HG03025 (cell line): ENCODE results near the gene IRF9.
A peak's percentile ranks its signal among the peaks of the same experiment; 100 is the strongest.

ENCODE experiments used
- ATAC-seq: cut with Tn5 transposase; IDR thresholded peaks from one replicate; pipeline ENCODE4 v1.9.1; 2021; ENCODE audit warnings: mild to moderate bottlenecking, moderate library complexity; ENCODE audit not compliant: unreplicated experiment, low FRiP score

The IRF9 gene

GRCh38 chr14:24160850-24161804 is at the start of gene IRF9:
IRF9 (plus strand) TSS chr14:24161265; CDS start chr14:24162145, 880 bp downstream.
- ATAC-seq = peak; percentile 80

- no peak for ATAC-seq
Observed at GRCh38 chr14:24113379-24113800, 47.7 kb upstream of the IRF9 start.

- peak; percentile 23 for ATAC-seq
Observed at GRCh38 chr14:24113801-24114531, 47.1 kb upstream of the IRF9 start.

DNA sequence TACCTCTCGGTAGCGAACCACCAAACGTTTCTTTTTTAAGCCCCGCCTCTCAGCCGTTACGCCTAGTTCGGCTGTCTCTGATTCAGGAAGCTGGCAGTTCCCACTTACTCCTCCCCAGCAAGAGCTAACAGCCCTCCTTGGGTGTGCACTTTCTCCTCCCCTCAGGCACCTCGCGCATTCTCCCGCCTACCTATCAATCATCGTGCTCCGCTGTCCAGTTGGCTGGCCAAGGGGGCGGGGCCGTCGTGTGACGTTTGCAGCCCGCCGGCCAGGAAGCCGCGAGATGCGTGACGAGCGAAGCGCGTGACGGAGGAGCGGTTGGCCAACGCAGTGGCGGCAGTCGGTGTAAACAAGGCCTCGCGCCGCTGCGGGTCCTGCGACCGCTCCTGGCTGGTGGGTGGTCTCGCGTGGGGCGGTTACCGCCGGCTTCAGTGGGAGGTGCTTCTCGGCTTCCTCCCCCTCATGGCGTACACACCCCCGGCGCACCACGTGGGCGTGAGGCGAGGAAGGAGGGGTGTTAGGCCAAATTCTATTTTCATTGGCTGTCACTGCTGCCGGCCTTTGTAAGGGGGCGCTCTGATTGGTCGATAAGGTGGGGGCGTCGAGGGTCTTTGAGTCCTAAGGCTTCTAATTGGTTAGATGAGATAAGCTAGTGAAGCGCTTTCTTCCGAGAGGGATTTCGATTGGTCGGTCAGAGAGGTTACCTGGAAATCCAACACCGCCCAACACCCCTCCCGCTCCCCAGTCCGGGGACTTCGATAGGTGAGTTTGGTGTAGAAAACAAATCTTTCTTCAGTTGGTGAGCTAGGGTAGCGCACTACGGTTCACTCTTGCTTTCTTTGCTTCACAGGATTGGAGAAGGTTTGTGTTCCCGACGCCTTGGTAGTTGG is 46.3 kb upstream of the IRF9 start, which contains the start of the genes DCAF11 and NRL:
Gene DCAF11, plus strand, starts transcription at position 246 of the 890 bp plus-strand sequence. CDS start 818 bp downstream, outside the sequence.
Gene NRL, minus strand, starts transcription at position 418 of the 890 bp plus-strand sequence. CDS start 32,101 bp downstream, outside the sequence.
- ATAC-seq = peak; percentile 76

- no peak for ATAC-seq
Observed at GRCh38 chr14:24115422-24116127, 45.5 kb upstream of the IRF9 start.

- no peak for ATAC-seq
Observed at GRCh38 chr14:24116128-24116814, 44.8 kb upstream of the IRF9 start.

- ATAC-seq = no peak
Observed at GRCh38 chr14:24117179-24117578, 43.9 kb upstream of the IRF9 start.

DNA sequence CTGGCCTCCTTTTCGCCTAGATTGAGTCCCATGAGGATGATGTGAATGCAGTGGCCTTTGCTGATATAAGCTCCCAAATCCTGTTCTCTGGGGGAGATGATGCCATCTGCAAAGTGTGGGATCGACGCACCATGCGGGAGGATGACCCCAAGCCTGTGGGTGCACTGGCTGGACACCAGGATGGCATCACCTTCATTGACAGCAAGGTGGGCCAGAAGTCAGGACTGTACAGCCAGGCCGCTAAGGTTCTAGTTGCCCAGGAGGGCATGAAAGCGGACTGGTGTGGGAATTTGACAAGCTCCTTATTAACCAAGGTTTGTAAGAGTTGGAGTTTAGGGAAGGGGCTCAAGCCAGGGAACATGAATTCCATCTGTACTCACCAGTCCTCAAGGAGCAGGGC is 41.4 kb upstream of the IRF9 start:
- no peak for ATAC-seq

DNA sequence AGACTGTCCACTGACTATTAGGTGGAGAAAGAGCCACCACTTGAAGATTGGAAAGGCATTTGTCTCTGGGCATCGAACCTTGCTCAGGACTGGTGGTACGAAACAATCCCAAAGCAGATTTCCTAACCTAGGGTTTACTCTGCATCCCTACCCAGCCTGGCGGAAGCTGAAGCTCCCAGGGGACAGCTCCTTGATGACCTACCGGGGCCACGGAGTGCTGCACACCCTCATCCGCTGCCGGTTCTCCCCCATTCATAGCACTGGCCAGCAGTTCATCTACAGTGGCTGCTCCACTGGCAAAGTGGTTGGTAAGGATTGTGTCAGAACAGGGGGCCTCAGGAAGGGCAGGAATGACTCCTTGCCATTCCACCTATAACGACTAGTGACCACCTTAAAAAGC is 39.9 kb upstream of the IRF9 start:
- ATAC-seq = no peak

- no peak for ATAC-seq
Observed at GRCh38 chr14:24122416-24122815, 38.6 kb upstream of the IRF9 start.

DNA sequence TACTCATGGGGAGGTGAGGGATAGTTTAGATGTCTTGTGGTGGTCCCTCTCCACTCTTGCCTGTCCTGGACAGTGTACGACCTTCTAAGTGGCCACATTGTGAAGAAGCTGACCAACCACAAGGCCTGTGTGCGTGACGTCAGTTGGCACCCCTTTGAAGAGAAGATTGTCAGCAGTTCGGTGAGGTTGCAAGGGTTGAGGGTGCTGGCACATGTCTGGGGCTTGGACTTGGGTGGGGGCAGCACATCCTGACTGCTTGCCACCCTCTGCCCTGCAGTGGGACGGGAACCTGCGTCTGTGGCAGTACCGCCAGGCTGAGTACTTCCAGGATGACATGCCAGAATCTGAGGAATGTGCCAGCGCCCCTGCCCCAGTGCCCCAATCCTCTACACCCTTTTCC is 38.2 kb upstream of the IRF9 start:
- no peak for ATAC-seq

DNA sequence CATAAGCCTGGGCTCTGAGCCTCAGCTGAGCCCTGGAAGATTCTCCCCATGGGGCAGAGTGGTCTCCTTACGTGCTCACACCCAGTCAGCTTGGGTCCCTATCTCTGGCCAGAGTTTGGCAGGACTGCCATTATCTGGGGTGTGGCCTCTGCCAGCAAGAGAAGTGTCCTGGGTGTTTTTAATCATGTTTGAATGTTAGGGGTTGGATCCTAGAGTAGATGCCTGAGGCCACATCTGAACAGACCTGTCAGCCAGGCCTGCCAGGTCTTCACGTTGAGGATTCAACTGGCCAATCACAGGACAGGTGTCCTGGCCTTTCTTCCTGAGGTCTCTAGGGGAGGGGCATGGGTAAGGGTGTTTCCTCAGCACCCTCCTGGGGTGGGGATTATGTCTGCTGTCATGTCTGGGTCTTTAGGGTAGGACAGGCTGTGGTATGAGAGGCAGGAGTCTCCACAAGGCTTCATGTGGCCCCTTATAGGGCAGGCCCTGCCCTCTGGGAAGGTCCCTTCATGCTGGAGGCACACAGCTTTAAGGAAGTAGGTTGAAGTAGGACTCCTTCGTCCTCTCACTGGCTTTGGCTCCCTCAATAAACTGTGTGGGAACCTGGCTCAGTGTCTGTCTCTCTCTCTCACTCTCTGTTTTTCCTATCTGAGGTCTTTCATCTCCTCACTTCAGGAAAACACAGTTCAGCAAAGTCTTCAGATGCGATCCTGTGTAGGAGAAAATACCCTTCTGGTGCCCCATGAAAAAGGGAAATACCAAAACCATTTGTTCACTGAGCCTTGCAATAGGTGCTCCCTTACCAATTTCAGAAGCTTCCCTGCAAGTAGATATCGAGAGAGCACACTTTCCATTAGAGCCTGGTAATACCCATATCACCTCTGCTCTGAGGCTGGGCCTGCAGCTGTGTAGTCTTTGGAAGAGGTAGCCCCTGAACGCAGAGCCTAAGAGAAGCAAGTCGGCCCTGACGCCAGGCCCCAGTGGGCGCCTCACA is 37.3 kb upstream of the IRF9 start:
- ATAC-seq = no peak

DNA sequence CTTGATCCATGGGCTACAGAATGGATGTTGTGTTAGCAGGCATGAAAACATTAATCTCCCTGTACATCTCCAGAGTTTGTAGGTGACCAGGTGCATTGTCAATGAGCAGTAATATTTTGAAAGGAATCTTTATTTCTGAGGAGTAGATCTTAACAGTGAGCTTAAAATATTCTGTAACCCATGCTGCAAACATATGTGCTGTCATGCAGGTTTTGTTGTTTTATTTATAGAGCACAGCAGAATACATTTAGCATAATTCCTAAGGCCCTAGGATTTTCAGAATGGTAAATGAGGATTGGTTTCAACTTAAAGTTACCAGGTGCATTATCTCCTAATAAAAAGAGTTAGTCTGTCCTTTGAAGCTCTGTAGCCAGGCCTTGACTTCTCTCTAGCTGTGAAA is 34.1 kb upstream of the IRF9 start:
- no peak for ATAC-seq

DNA sequence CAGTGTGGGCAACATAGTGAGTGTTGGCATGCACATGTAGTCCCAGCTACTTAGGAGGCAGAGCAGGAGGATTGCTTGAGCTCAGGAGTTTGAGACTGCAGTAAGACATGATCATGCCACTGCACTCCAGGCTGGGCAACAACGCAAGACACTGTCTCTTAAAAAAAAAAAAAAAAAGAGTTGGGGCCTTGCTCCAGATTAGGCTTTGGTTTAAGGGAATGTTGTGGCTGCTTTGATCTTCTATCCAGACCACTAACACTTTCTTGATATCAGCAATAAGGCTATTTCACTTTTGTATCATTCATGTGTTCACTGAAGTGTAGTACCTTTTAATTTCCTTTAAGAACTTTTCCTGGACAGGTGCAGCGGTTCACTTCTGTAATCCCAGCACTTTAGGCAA is 33.4 kb upstream of the IRF9 start:
- ATAC-seq = no peak

- ATAC-seq = no peak
Observed at GRCh38 chr14:24129410-24129998, 31.6 kb upstream of the IRF9 start.

GRCh38 chr14:24130380-24130716 is 30.7 kb upstream of the IRF9 start, which contains the start of gene FITM1:
FITM1 (plus strand) TSS chr14:24130659; CDS start chr14:24131564, 905 bp downstream.
- ATAC-seq = no peak

GRCh38 chr14:24130717-24131548 is 30.1 kb upstream of the IRF9 start:
- no peak for ATAC-seq
